SU-DHL-6 (cell line): ENCODE results near the gene UNK.

Experiments used
- H2AFZ ChIP-seq: fragments of 200-600 bp; sonication (generic); 2 replicates; pipeline ENCODE4 v1.6.1; 2014; ENCODE audit warnings: low read depth, mild to moderate bottlenecking, moderate library complexity, mixed read lengths, antibody characterized with exemption, low read length; ENCODE audit not compliant: severe bottlenecking
- H3F3A ChIP-seq: fragments of 200-600 bp; shearing (Covaris generic); 2 replicates; pipeline ENCODE4 v1.6.0; 2016; ENCODE audit warnings: antibody characterized with exemption, mild to moderate bottlenecking; ENCODE audit not compliant: insufficient read depth
- H3K27ac ChIP-seq: fragments of 200-600 bp; sonication (generic); 2 replicates; pipeline ENCODE4 v1.5.1; 2016; ENCODE audit warnings: low read depth, mild to moderate bottlenecking, low read length, moderate library complexity, mixed read lengths
- H3K27me3 ChIP-seq: fragments of 200-600 bp; sonication (generic), shearing (Covaris generic); 2 replicates; pipeline ENCODE4 v1.6.0; 2014; ENCODE audit warnings: mild to moderate bottlenecking, low read length
- H3K36me3 ChIP-seq: fragments of 200-600 bp; sonication (generic); 2 replicates; pipeline ENCODE4 v1.6.1; 2014; ENCODE audit warnings: mild to moderate bottlenecking, low read length, mixed read lengths
- H3K4me2 ChIP-seq: fragments of 300-600, 200-600 bp; shearing (Covaris generic), sonication (generic); 2 replicates; pipeline ENCODE4 v1.6.0; 2014; ENCODE audit warnings: low read length, low read depth, mild to moderate bottlenecking; ENCODE audit not compliant: poor library complexity, severe bottlenecking
- H3K4me3 ChIP-seq: fragments of 200-600 bp; sonication (generic); 2 replicates; pipeline ENCODE4 v1.5.1; 2014; ENCODE audit warnings: antibody characterized with exemption, low read length, mild to moderate bottlenecking, mixed read lengths; ENCODE audit not compliant: insufficient read depth, poor library complexity, severe bottlenecking
- H3K79me2 ChIP-seq: fragments of 200-600 bp; sonication (generic); 2 replicates; pipeline ENCODE4 v1.6.1; 2014; ENCODE audit warnings: mild to moderate bottlenecking, low read length, moderate library complexity; ENCODE audit not compliant: insufficient read depth
- H3K9ac ChIP-seq: fragments of 200-600 bp; sonication (generic); 2 replicates; pipeline ENCODE4 v1.7.0; 2014; ENCODE audit warnings: mild to moderate bottlenecking, low read length
- H3K9me2 ChIP-seq: fragments of 200-600 bp; sonication (generic); replicated peaks from 2 replicates; pipeline ENCODE4 v1.6.1; 2014; ENCODE audit warnings: low read length; ENCODE audit not compliant: insufficient read depth
- H3K9me3 ChIP-seq: fragments of 200-600 bp; sonication (generic); 2 replicates; pipeline ENCODE4 v1.6.1; 2014; ENCODE audit warnings: low read length, mixed read lengths; ENCODE audit not compliant: insufficient read depth
- H4K20me1 ChIP-seq: fragments of 200-600 bp; sonication (generic); 2 replicates; pipeline ENCODE4 v1.6.1; 2014; ENCODE audit warnings: low read depth, mild to moderate bottlenecking, antibody characterized with exemption, low read length, moderate library complexity, mixed read lengths
- CTCF ChIP-seq: fragments of 200-600 bp; sonication (generic); IDR thresholded peaks from one replicate; pipeline ENCODE4 v1.5.1; 2017; ENCODE audit warnings: antibody characterized with exemption, mild to moderate bottlenecking, low read length, moderate library complexity; ENCODE audit not compliant: insufficient read depth, poor library complexity, severe bottlenecking
- EZH2phosphoT487 ChIP-seq: fragments of 200-600 bp; sonication (generic), shearing (Covaris generic); conservative IDR thresholded peaks from 2 replicates; pipeline ENCODE4 v1.6.1; 2018; ENCODE audit warnings: mild to moderate bottlenecking, antibody characterized with exemption, low read length, moderate library complexity, mixed read lengths

UNK gene

GRCh38 chr17:75799402-75799801 lies 14.8 kb downstream of the UNK start:
- Histone ChIP-seq H3K27ac (no peak overlapping the region), H3K36me3 (0 out of 2 replicates have a peak, but pooled peaks cover 5% of the 10 kb centered on the region), H3F3A (no peaks in the 10 kb centered on the region), H3K4me2 (no peak overlapping the region), H3K9me3 (no peaks in the 10 kb centered on the region), H3K4me3 (no peak overlapping the region), H3K9ac (no peak overlapping the region), H3K9me2 (no peaks in the 10 kb centered on the region), H3K79me2 (peaks cover 32% of the 10 kb centered on the region), H4K20me1 (no peaks in the 10 kb centered on the region), H2AFZ (no peak overlapping the region), H3K27me3 (no peaks in the 10 kb centered on the region)
- TF ChIP-seq EZH2phosphoT487 = no peak
- no peak for TF ChIP-seq CTCF

GRCh38 chr17:75803883-75804282 lies 19.3 kb downstream of the UNK start:
- no peak overlapping the region for H2AFZ ChIP-seq
- no peaks in the 10 kb centered on the region for H3K9me2 ChIP-seq
- H3K9ac ChIP-seq = no peak overlapping the region
- H3K79me2 ChIP-seq = peaks cover 6% of the 10 kb centered on the region; the same call in 1 of the 2 replicates
- TF ChIP-seq CTCF (no peak), EZH2phosphoT487 (no peak)
- no peaks in the 10 kb centered on the region for H3K27me3 ChIP-seq
- H4K20me1 ChIP-seq = no peaks in the 10 kb centered on the region
- no peak overlapping the region for H3K4me3 ChIP-seq
- no peak overlapping the region for H3K4me2 ChIP-seq
- no peaks in the 10 kb centered on the region for H3K36me3 ChIP-seq
- no peaks in the 10 kb centered on the region for H3F3A ChIP-seq
- H3K9me3 ChIP-seq = no peaks in the 10 kb centered on the region
- H3K27ac ChIP-seq = no peak overlapping the region

GRCh38 chr17:75806822-75807500 lies 22.4 kb downstream of the UNK start:
- Histone ChIP-seq H3F3A (no peaks in the 10 kb centered on the region), H3K9ac (no peak overlapping the region), H3K79me2 (peaks cover 6% of the 10 kb centered on the region; the same call in 1 of the 2 replicates), H3K36me3 (no peaks in the 10 kb centered on the region), H3K27me3 (no peaks in the 10 kb centered on the region), H3K4me3 (no peak overlapping the region), H2AFZ (no peak overlapping the region), H3K4me2 (no peak overlapping the region), H3K9me3 (no peaks in the 10 kb centered on the region), H3K9me2 (no peaks in the 10 kb centered on the region), H4K20me1 (no peaks in the 10 kb centered on the region), H3K27ac (no peak overlapping the region)
- no peak for TF ChIP-seq EZH2phosphoT487
- no peak for TF ChIP-seq CTCF
